Measurements from ENCODE around the gene CD300A. TPM values are rescaled to one million over a fixed set of nuclear protein-coding genes. Genes with fewer than 3 reads are reported as not detected.
A peak's percentile ranks its signal among the peaks of the same experiment; 100 is the strongest.

CD300A gene
- total RNA-seq, 3 donors from 2014 or later, result 3.7 to 7.0 (median 5.2) TPM

- H3K4me3 ChIP-seq, result no peak overlapping the region
- H3K9me3 ChIP-seq, result no peaks in the 10 kb centered on the region
- ATAC-seq, result no peak
- DNase-seq, result no peak
- TF ChIP-seq CTCF (IDR thresholded peaks at IDR 0.05), result no peak
- intact Hi-C loops (cut with DNase I, micrococcal nuclease), result no loop called here
- H3K36me3 ChIP-seq (ENCODE audit: low read depth), result no peaks in the 10 kb centered on the region
- peaks cover 21% of the 10 kb centered on the region for H3K4me1 ChIP-seq (ENCODE audit: low read depth)
Measured at GRCh38 chr17:74451557-74451956, 14.9 kb upstream of the CD300A start.

GRCh38 chr17:74452033-74452840, 14.2 kb upstream of the CD300A start:
- Histone ChIP-seq H3K4me1 (ENCODE audit: low read depth) (peaks cover 21% of the 10 kb centered on the region), H3K9me3 (no peaks in the 10 kb centered on the region), H3K4me3 (no peak overlapping the region), H3K36me3 (ENCODE audit: low read depth) (no peaks in the 10 kb centered on the region)
- DNase-seq (peak in 1 of 3 donors; percentile 51), ATAC-seq (no peak)
- intact Hi-C loops (cut with DNase I, micrococcal nuclease), result no loop called here
- no peak for TF ChIP-seq CTCF (IDR thresholded peaks at IDR 0.05)

DNA sequence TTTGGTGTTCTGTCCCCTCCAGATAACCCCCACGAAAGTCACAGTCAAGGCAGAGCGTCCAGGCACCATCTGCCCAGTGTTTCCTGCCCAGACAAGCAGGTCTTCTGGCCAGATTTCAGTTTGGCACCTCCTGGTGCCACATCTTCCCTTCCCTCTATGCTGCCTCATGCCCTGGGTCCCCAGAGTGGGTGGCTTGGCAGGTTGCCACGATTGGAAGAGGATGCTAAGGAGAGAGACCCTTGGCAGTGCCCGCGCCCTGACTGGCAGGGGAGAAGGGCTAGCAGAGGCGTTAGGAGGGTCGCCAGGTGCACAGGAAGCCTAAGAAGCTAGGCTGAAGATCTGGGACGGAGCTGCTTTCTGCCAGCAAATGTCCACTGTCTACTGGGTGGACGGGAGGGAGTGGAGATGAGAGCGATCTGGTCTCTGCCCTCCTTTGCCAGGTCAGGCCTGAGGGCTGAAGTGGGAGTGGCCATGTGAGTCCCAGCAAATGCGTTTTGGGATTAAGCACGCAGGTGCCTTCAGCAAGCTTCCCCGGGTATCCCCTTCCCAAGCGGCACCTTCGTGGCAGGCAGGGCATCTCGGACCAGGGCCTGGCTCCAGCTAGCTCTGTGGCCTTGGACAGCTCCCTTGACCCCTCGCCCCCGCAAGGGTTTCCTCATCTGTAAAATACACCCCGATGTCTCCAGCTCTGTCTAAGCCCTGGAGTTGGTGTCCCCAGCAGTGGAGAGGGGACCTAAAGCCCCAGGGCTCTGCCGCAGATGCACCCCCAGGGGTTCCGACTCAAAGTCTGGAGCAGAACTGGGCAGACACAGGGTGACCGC, 13.4 kb upstream of the CD300A start:
- no peaks in the 10 kb centered on the region for H3K36me3 ChIP-seq (ENCODE audit: low read depth)
- peak in 1 of 3 donors; percentile 55 for DNase-seq
- no peak for ATAC-seq
- no peak overlapping the region for H3K4me3 ChIP-seq
- no peaks in the 10 kb centered on the region for H3K9me3 ChIP-seq
- peaks cover 21% of the 10 kb centered on the region for H3K4me1 ChIP-seq (ENCODE audit: low read depth)
- TF ChIP-seq CTCF (IDR thresholded peaks at IDR 0.05), result no peak
- intact Hi-C loops (cut with DNase I, micrococcal nuclease), result no loop called here

DNA sequence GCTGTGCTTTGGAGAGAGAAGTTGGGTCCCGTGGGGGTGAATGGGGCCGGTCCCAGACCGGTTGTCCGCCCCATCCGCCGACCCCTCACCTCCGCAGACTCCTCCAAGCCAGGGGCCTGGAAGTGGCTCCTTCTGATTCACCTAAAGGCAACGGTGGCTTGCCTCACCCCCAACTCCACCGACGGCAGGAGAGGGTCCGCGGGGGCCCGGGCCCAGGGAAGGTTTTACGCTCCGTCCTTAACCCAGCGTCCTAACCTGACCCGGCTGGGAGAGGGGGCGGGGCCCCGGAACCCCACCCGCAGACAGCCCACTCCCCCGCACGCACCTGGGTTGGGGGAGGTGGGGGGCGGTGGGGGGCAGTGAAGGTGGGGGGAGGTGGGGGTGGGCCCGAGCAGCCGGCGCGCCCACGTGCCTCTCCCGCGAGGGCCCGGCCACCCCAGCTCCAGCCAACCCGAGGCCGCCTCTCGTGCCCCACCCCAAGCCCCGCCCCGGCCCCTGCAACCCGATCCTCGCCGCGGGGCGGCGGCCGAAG, 12.7 kb upstream of the CD300A start:
- DNase-seq, result peak in 2 of 3 donors; percentile 94 to 95
- intact Hi-C loops (cut with DNase I, micrococcal nuclease), result no loop called here
- peak; percentile 7 for TF ChIP-seq CTCF (IDR thresholded peaks at IDR 0.05)

DNA sequence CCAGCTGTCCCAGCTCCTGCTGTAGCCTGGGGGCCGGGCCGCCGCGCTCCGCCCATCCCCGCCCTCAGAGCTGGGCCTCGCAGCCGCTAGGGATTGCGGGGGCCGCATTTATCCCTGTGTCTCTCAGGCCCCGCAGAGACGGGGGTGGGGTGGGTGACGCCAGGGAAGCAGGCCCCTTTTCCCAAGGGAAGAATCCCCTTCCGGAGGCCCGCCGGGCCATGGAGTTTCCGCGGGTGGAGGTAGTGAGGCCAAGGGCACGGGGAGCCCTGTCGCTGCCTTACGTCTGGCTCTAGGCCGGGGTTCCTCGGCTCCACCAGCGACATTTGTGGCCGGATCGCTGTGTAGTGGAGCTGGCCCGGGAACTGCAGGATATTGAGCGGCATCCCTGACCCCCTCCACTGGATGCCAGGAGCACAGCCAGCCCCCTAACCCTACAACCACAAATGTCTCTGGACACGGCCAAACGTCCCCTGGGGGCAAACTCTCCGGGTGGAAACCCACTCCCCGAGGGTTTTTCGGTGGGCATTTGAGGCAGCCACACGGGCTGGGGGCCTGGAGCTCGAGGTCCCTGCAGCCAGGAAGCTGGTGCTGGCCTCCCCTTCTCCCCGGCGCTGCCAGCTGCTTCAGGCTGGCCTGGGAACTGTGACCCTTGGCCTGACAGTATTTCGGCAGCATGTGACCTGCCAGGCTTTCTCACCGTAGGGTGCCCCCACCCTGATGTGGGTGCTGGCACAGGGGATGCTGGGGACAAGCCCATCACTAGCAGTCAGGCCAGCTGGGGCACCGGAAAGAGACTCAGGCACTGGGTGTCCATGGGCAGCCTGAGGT, 12.0 kb upstream of the CD300A start:
- Histone ChIP-seq H3K36me3 (ENCODE audit: low read depth) (no peaks in the 10 kb centered on the region), H3K4me1 (ENCODE audit: low read depth) (peaks cover 21% of the 10 kb centered on the region), H3K4me3 (no peak overlapping the region), H3K9me3 (no peaks in the 10 kb centered on the region)
- intact Hi-C loops (cut with DNase I, micrococcal nuclease), result loop anchor here in 1 of 2 donors (5.0 kb wide), 1 partner anchor 77 kb away; no protein-coding TSS in a partner anchor
- peak in 2 of 3 donors; percentile 72 to 92 for DNase-seq
- ATAC-seq, result peak; percentile 93
- no peak for TF ChIP-seq CTCF (IDR thresholded peaks at IDR 0.05)

More for the DNA sequence above, 12.7 kb upstream of the CD300A start:
- Histone ChIP-seq H3K36me3 (ENCODE audit: low read depth) (no peaks in the 10 kb centered on the region), H3K4me1 (ENCODE audit: low read depth) (peaks cover 21% of the 10 kb centered on the region), H3K9me3 (no peaks in the 10 kb centered on the region), H3K4me3 (no peak overlapping the region)
- peak; percentile 33 for ATAC-seq

Measured in mucosa of descending colon (tissue), 3 donors.